ENCODE measurements around the gene TNK1.

- TF ChIP-seq, protein P1, sequence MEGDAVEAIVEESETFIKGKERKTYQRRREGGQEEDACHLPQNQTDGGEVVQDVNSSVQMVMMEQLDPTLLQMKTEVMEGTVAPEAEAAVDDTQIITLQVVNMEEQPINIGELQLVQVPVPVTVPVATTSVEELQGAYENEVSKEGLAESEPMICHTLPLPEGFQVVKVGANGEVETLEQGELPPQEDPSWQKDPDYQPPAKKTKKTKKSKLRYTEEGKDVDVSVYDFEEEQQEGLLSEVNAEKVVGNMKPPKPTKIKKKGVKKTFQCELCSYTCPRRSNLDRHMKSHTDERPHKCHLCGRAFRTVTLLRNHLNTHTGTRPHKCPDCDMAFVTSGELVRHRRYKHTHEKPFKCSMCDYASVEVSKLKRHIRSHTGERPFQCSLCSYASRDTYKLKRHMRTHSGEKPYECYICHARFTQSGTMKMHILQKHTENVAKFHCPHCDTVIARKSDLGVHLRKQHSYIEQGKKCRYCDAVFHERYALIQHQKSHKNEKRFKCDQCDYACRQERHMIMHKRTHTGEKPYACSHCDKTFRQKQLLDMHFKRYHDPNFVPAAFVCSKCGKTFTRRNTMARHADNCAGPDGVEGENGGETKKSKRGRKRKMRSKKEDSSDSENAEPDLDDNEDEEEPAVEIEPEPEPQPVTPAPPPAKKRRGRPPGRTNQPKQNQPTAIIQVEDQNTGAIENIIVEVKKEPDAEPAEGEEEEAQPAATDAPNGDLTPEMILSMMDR (IDR thresholded peaks at IDR 0.05) = no peak
- no peak for TF ChIP-seq POLR2A (IDR thresholded peaks at IDR 0.05)
- no peak for TF ChIP-seq EP300 (IDR thresholded peaks at IDR 0.05; ENCODE audit: low read depth)
Measured at GRCh38 chr17:7396147-7396546, 15.3 kb downstream of the TNK1 start.

Data from transverse colon (tissue), 3 donors.